Smooth muscle cell of the brain vasculature (primary cell): ENCODE measurements around the gene NEUROG1.

Experiments
- DNase-seq: peaks from one replicate; pipeline ENCODE4 v3.0.0-alpha.2; 2012; ENCODE audit warnings: low read depth, low spot score

NEUROG1 gene

GRCh38 chr5:135494196-135494595 lies 41.6 kb downstream of the NEUROG1 start:
- no peak for DNase-seq

DNA sequence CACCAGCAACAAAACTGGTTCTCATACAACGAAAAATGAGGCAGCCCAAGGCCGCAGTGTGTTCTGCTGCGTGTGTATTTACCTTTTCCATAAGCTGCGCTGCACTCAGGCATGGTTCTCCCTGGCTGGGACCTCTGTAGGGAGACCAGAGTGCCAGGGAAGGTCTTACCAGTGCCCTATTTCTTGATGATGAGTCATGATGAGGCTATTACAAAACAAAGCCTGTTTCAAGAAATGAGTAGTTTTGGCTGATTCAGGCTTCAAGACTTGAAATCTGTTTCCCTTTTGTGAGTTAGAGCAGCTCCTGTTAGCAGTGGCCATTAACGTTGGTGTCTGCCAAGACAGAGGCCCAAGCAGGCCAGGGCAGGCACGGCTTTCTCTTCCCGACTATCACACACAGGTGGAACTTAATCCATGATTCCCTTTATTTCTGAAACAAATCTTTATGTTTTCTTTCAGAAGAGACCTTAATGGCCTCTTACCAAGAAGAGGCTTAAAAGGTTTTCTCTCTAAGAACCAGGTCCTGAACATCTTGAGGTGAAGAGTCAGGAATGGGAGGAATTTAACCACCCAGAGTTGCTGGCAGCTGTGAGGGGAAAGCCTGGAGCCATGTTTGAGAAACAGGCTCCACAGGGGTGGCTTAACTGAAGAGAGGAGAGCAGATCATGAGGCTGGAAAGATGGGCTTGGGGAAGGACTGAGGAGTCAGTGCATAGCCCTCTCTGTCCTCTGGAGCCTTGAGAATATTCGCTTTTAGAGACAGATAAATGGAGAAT lies 42.2 kb downstream of the NEUROG1 start:
- DNase-seq: no peak

- no peak for DNase-seq
Observed at GRCh38 chr5:135492319-135492626, 43.5 kb downstream of the NEUROG1 start.

DNA sequence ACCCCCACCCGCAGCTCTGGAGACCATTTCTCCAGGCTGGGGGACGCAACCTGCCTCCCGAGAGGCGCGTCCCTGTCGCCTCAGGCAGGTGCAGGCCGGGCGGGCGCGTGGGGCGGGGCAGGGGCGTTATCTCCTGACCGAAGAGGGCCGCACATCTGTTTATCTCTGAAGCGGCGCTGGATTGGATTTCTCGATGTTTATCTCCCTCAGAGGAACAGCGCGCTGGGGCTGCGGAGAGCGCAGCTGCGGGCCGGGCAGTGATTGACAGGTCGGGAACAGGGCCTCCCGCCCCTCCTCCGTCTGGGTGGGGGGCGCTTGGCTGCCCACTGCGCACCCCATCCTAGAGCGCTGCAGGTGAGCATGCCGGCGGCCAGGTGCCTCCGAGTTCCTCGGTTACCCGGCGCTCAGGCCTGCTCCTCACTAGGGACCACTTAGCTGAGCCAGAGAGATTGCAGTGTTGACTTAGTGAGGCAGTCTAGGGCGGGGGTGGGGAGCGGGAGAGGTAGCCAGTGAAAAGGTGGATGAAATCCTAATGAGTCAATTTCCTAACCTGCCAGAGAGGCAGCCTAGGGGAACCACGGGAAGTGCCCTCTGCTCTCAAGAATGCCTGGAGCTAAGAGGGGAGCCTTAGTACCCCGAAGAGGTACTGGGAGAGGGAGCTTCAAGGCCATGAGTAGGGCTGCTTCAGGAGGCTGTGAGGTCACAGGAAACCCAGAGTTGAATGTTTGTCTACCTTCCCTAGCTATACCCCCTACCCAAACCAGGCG lies 44.0 kb downstream of the NEUROG1 start:
- DNase-seq: no peak

- no peak for DNase-seq
Observed at GRCh38 chr5:135491038-135491551, 44.7 kb downstream of the NEUROG1 start.

GRCh38 chr5:135490245-135491037 lies 45.3 kb downstream of the NEUROG1 start:
- no peak for DNase-seq

DNA sequence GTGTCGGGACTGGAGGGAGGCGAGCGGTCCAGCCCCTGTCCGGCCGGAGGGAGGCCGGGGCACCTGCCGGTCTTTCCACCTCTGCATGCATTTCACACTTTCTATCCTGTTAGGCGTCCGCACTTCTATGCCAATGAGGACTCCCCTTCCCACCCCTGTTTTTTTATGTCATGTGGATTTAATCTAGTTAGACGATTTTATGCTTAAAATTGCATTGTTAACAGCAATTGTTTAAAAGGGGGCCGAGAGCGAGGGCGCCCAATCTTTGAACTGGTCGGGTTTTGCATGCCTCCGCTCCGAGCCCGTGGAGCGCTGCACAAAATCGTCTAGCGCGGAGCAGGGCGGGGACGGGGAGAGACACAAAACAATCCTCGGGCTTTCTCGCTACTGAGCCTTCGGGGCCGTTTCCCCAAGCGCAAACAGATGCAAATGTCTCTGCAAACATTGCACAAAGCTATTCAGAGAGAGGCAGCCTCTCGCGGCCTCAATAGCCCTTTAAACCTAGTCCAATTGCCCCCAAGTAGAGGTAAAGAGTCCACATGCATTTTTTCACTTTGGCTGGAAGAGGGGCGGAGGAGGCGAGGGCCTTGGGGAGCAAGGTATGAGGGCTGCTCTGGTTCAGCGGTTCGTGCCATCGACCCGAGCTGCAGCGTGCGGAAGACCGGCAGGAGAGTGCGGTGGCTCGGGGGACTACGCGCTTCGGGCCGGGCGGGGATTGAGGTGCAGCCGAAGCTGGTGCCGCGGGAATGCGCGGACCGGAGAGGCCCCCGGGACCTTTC lies 46.1 kb downstream of the NEUROG1 start:
- DNase-seq: no peak

DNA sequence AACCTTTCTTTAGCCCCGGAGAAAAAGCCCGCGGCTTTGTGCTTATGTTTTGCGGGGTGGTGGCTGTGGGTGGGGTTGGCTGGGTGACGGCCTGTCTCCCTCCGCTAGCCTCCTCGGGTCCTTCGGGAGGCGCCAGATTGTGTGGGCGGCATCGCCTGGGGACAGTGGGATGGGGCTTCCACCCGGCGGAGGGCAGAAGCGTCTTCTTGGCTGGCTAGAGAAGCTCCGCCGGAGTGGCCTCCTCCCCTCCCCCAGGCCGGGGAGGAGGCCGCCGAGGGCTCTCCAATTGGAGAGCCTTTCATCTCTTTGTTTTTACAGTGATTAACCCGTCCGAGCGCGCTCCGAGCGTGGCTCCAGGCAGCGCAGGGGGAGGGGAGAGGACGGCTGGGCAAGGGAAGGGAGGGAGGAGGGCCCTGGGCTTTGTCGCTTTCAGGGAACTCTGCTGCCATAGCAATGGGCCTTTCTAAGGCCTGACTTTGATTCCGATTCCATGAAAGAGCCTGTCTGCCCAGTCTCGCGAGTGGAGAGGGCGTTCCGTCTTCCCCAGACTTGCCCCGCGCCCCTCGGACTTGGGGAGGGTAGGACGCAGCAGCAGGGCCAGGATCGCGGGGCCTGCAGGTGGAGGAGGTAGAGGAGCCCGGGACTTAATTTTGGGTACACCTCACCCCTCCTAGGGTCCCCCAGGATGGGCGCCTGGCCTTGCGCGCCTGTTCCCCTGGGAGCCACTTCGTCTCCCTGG lies 46.9 kb downstream of the NEUROG1 start:
- peak; percentile 17 for DNase-seq

DNA sequence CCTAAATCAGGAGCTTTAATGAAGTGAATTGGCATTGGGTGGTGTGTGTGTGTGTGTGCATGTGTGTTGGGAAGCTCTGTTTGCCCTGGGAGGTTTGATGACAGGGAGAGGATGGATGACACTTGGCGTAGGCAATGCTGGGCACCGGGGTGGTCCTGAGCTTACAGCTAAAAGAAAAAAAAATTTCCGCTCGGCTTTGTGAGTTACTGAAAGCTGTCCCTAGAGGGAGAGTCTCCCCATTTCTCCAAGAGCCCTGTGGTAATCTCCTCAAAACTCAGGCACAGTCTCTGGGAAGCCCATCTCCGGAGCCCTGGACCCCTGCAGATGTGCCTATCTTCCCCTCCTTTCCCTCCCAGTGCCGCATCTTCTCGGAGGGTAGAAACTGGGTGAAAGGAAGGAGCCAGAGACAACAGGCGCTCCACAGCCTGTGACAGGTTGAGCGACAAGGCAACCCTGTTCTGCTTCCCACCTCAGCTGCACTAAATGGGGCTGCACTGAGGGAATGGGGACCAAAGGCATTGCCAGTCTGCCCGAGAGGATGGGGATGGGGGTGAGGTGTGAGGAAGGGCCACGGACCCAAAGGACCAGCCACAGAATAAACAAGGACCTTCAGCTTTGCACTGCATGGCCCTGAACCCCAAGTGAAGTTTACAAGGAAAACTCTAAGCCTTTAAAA lies 47.8 kb downstream of the NEUROG1 start:
- no peak for DNase-seq

DNA sequence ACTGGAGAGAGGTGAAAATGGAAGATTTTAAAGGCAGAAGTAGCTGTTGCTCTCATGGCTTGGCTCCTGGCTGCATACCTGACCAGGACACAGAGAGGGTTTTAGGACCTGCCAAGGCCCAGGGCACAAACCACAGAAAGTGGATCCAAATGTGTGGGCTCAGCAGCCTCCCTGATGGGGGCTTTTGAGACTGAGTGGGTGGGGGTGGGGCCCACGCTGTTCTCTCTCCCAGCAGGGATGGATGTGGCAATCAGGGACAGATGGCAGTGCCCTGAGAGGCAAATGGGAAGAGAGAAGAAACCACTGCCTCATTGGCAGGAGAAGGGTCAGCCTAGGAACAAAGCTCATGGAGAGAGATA lies 48.7 kb downstream of the NEUROG1 start:
- no peak for DNase-seq

DNA sequence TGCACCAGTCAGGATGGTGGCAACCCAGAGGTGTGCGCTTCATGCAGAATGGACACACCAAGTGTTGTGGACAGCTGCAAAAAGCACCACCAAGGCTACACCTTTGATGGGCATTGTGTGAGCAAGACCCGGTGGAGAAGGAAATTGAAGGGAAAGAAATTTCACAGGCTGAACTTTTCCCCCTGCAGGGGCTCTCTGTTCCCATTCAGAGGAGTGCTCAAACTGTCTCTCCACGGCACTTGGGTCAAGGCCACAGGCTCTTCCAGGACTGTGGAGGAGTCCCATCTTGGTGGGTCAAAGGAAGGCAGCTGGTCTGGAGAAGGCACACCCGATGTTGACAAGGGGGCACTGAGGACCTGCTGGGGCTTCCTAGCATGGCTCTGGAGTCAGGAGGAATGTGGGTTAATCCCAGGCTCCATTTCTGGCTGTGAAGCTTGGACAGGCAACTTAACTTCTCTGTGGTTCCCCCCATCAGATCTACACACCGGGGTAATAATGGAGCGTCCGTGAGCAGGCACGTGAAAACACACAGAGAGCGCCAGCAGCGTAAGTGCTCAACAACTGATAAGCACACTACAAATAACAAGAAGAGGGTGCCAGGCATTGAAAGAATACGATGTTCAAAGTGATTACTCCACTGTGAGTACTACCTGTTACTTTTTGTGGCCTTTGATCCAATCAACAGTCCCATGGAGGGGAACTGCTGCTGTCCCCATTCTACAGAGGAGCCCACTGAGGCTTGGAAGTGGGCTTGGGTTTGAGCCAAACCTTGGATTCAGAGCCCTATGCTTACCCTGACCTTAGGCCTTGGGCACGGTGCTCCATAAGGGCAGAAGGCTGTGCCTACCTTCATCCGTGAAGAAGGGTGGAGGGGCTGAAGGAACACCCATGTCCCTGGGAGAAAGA lies 49.4 kb downstream of the NEUROG1 start:
- no peak for DNase-seq

GRCh38 chr5:135484674-135485086 lies 51.1 kb downstream of the NEUROG1 start:
- DNase-seq: no peak
